OCI-M1 (cell line): ENCODE results near the gene GRIP2.

ENCODE experiments used
- DNase-seq: peaks from one replicate; lab custom pipeline; 2025; lab: John Stamatoyannopoulos, UW

The GRIP2 gene

DNA sequence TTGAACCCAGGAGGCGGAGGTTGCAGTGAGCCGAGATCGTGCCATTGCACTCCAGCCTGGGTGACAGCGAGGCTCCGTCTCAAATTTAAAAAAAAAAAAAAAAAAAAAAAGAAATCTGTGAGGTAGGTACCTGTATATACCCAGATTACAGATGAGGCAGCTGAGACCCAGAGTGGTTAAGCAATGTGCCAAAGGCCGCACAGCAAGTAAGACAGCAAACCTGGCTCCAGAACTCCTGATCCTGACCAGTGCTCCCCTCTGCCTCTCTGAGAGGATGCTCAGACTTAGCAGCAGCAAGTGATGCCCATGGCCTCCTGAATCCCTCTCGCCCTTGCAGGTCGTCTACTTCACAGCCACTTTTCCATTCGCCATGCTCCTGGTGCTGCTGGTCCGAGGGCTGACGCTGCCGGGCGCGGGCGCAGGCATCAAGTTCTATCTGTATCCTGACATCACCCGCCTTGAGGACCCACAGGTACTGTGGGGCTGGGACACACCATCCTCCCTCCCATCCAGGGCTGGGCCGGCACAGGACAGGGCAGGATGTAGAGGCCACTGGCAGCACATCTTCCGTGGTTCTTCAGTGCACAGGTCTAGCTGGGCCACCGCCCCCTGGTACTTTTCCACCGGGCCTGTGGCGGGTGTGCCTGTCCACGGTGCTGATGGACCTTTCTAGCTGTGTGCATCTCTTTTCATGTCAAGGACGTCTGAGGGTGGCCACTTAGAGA lies 73.8 kb downstream of the GRIP2 start:
- DNase-seq, result no peak

DNA sequence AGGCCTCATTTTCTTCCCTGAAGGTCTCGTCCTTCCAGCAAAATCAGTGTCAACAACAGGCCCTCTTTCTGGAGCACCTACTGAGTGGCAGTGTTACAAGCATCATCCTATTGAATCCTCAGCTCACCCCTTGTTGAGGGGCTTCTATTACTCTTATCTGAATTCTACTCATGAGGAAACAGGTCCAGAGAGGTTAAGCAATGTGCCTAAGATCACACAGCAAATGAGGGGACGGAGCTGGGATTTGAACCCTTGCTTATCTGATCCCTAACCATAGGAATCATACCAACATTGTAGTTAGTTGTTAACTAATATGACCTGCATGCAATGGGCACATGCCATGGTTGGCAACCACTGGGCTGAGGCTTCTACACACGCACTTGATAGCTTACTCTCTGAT lies 74.7 kb downstream of the GRIP2 start:
- DNase-seq, result no peak

DNA sequence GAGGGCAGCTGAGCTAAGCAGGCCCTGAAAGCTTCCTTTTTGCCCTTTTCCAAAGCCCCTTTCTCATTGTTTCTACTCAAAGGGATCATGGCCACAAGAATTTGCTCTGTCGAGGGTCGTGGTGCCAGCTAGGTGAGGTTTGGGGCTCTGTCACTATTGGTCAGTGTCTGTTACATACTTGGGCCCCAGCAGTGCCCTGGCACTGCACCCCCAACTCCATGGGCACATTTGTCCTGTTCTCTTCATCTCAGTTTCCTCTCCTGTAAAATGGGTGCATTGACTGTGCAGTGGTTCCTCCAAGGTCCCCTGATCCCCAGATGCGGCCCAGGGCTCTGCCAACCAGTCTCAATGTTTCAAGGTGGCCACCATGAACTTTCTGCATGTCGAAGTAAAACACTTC lies 75.6 kb downstream of the GRIP2 start:
- no peak for DNase-seq

DNA sequence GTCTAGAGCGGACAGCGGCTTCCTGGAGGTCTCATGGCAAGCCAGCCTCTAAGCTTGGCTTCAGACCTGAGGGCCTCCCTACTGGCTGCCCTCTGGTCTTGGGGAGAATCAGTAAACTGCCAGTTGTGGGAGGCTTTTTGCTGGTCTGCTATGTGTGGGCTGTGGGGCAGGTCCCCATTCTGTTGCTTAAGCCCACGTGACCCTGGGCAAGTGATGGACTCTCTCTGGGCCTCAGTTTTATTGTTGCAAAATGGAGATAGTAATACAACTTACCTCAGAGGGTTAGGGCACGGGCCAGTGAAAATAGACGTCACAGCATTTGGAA lies 76.0 kb downstream of the GRIP2 start:
- no peak for DNase-seq

DNA sequence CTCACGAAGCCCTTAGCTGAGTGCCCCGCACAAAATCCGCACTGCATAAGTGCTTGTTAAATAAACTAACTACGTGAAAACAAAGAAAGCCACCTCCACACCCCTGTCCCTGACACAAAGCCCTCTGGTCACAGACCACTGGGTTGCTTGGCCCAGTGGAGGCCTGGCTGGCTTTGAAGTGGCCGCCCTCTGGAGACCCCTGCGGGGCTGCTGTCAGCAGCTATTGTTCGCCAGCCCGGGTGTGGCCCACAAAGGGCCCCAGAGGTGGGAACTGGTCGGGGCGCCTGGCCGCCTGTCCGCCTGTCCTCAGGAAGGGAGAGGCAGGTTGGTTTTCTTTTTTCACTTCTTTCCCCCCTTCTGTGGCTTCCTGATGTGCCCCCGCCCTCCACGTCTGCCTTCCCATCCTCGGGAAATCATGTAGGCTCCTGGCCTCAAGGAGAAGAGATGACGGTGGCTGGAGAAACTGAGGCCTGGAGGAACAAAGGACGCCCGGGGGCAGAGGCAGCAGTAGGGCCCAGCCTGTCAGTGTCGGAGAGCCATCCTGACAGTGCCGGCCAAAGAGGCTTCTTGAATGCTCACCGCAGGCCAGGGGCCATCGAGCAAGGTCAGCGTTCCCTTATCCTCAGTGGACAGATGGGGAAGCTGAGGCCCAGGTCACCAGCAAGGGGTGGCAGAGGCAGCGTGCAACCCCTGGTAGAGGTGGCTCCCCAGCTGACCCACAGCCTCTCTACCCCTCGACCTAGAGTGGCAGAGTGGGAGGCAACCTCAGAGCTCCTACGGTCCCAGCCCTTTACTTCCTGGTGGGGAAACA lies 76.6 kb downstream of the GRIP2 start:
- DNase-seq, result no peak

DNA sequence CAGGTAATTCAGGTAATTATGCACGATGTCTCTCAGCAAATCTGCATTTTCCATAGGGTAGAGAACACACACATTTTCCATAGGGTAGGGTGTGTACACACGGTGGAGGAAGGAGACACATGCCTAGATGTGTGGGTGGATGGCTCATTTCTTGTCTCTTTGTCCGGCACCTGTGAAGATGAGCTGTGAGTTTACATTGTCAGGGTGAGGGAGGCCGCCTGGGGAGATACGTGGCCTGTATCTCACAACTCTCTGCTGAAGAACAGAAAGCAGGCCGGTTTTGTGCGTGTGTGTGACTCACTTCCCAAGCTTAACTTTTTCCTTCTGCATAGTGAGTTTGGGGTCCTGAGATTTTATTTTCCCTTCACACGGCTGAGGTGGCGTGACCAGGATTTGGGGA lies 77.4 kb downstream of the GRIP2 start:
- no peak for DNase-seq

DNA sequence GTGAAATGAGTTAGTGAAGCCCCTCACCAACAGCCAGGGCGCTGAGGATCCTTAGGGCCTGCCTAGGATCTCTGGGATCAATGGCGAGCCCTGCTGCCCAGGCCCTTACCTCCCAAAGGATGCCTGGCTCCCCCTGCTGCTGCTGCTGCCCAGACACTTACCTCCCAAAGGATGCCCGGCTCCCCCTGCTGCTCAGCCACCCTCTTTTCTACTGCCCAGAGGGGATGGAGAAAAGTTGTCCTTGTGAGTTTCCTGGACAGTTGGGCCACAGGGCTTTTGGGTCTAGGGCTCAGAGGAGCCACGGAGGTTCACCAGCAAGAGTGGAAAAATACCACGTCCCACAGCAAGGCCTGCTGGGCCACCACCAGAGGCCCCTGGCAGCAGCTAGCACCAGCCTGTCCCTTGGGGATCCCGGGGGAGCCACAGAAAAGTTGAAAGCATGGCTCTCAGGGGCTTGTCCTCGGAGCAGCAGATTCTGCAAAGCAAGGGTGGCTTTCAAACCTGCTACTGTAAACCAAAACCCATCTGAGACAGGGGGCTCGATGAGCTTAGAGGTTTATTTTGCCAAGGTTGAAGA lies 78.3 kb downstream of the GRIP2 start:
- peak; percentile 48 for DNase-seq

DNA sequence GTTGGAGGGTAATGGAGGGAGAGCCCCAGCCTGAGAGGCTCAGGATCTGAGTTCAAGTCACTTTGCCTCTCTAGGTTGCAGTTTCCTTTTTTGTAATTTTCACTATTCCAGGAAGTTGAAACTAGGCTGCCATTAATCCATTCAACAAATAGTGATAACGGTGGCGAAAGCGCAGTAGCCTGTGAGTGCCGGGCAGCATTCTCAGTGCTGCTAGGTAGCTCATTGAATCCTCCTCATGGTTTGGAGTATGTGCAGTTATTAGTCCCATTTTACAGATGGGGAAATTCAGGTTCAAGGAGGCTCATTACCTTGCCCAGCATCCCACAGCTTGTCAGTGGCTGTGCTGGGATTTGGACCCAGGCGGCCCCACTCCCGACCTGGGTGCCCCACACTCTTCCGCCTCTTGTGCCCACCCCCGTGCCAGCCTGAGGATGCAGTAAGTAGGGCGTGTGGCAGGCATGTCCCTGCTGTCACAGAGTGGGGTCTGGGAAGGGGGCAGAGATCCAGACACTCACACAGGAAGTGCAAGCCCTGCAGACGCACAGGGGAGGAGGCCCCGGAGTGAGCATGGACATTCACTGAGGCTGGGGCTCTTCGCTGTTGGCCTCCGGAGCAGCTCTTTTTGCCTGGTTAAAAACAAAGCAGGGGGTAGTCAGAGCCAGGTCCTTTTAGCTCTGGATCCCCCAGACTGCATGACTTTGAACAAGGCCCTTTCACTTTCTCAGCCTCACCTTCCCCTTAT lies 79.0 kb downstream of the GRIP2 start:
- no peak for DNase-seq

DNA sequence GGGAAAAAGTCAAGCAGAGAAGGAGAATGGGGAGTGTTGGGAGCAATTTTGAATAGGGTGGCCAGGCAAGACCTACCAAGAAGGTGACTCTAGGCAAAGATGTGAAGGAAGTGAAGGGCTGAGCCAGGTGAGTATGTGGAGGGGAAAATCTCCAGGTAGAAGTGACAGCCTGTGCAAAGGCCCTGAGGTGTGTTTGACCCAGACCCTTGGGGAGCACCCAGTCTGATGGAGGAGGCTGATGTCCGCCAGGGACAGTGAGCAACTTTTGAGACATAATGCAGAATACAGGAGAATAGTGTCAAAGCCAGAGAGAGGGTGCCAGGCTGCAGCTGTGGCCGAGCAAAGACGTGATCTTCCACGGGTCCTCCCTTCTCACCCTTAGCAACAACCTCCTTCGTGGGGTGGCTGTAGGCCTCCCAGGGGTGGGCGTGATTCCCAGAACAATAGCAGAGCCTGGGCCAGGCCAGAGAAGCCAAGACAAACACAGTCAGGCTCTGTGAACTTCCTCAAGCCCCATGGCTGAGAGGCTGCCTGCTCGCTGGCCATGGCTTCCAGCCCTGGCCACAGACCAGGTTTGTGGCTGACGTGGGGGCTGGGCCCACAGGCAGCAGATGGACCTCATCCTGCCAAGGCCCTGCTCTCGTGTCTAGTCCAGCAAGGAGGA lies 79.7 kb downstream of the GRIP2 start:
- DNase-seq, result no peak

DNA sequence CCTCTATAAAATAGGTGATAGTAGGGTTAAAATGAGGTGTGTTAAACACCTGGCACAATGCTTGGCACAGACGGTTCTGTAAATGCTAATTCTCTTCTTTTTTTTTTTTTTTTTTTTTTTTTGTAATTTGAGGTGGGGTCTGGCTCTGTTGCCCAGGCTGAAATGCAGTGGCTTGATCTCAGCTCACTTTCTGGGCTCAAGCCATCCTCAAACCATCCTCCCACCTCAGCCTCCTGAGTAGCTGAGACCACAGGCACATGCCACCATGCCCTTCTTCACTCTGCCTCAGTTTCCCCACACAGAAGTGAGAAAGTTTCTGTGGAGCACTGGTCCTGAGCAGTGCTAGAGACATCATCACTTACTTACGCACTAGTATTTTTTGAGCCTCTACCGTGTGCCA lies 80.4 kb downstream of the GRIP2 start:
- DNase-seq, result no peak

DNA sequence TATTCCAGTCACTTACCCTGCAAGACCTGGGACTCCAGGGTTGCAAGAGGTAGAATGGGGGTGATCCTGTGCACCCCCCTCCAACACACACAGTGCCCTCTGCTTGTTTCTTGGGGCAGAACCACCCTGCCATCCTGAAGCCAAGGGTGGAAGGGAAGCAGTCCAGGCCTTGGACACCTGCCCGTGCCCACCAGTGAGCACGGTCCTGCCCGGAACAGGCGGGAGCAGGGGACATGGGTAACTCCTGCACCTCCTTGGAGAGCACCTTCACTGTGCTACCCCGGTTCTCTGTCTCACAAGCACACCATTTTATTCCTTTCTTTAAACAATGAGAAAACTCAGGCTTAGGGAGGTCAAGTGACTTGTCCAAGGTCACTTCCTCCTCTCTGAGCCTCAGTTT lies 80.8 kb downstream of the GRIP2 start:
- no peak for DNase-seq

DNA sequence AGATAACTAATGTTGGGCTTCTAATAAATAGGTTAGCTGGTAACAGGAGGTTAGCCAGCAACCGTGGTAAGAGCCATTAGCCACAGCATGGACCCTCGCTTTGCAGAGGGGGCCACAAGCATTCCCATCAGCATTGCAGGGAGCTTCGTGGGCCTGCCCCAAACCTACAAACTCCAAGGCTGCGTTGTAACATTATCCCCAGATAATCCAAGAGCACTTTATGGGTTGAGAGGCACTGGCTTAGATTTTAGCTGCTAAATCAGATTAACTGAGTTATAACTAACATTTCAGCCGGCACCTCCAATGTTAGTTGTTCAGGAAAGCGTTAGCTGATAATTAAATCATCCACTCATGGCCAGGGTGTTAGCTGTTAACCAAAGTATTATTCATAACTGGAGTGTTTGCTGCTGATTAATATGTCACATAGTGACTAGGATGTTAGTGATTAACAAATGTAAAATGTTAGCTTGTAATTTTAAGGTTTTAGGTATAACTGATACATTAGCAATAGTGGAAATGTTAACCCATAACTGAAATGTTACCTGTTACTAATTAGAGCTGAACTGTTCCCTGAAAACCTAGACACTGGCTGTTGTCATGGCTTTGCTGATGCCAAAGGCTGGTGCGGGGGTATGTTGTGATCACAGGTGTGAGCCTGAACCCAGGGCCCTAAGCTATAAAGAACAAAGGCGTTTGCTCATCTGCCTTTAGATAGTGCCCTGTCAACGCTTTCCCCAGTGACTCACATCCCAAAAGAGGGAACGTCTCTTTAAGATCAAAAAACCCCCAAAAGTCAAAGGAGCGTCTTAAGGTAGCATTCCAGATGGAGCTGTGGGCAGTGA lies 81.5 kb downstream of the GRIP2 start:
- no peak for DNase-seq

DNA sequence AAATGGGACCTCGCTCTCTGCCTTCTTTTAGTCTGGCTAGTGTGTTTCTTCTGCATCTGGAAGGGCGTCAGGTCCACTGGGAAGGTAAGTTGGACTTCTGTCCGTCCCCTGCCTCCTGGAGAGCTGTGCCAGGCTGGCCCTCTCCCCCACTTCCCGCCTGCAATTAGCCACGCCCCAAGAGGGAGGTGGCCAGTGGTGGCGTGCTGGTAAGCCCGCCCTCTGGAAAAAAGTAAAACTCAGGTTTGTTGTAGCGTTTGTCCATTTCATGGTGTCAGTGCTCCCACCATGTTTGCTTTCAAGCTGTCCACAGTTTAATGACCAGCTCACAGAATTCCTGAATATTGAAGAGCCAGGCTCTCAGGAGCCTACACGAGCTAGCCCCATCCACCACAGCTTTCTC lies 82.1 kb downstream of the GRIP2 start:
- DNase-seq, result no peak

DNA sequence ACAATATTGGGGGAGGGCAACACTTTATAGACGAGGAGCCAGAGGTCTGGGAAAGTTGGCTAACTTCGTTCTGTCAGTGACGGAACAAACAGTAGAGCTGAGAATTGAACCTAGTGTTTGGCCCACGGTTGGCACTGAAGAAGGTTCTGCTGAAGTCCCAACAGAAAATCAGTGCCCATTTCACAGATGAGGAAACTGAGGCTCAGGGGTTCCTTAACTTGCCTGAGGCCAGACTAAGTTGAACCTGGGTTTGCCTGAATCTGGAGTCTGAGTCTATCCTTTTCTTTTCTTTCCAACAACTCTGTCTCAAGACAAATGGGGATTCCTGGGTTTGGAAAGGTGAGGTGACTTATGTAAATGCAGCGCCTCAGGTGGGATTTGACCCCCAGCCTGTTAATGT lies 82.7 kb downstream of the GRIP2 start:
- no peak for DNase-seq

DNA sequence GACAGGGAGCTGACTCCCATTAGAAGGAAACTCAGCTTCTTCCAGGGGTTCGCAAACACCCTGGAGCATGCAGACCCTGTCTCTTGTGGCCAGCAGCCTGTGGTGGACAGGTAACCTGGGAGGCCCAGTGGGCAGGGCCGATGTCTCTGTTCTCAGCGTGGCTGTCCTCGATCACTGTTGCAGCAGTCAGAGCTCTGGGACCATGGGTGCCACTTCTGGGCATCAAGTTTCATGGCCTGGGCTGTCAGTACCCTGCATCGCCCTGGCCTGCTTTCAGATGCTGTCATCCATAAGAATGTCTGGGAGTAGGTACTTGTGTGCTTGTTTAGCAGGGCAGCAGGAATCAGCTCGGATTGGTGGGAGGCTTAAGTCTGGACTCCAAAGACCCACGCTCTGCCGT lies 83.3 kb downstream of the GRIP2 start:
- DNase-seq, result no peak

DNA sequence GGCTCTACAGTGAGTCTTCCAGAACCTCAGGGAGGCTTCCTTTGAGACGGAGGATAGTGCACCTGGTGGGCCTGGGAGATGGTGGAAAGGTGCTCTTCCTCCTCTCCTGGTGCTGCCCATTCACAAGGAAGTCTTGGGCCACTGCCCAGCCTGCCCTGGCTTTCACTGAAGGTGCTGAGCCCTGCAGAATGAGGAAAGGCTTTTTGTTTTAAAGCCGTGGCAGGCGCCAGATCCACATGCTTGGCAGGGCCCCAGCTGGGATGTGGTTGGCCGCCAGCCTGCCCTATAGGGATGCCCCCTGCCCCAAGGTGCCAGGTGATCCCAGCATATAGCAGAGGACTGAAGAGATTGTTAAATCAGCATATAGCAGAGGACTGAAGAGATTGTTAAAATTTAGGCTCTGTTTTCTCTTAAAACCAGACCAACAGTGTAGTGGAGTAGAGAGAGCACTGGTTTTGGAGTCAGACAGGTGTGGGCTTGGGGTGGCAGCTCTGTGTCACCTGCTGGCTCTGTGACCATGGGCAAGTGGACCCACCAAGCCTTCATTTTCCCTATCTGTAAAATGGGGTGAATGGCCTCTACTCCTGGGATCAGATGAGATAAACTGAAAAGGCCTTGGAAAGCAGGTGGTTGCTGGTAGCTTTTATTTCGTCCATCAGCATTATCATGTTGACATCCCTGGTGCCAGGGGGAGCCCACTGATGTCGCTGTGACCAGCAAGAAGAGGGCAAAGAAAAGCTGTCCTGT lies 84.4 kb downstream of the GRIP2 start:
- DNase-seq, result no peak

DNA sequence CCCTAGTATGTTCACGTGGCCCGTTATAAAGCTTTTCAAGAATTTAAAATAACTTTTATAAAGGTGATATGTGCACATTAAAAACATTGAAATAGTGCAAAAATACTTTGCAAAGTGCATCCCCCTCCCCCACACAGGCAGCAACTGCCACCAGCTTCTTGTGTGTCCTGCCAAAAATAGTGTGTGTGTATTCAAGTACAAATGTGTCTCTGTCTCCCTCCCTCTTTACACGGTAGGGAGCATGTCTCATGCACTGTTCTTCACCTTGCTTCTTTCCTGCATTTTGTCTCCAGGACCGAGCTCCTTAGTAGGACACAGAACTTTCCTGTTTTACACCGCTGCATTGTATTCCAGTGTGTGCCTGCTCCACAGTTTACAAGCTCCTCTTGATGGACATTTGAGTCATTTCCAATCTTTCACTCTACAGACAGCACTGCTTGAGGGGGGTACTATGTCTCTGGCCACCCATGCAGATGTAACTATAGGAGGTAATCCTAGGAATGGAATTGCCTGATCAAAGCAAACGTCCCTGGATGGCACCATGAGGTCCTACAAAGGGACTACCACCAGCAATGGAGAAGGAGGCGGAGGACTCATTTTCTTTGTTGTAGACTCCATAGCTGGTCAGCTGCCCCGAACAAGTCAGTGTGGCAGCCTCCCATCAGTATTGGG lies 85.4 kb downstream of the GRIP2 start:
- no peak for DNase-seq

DNA sequence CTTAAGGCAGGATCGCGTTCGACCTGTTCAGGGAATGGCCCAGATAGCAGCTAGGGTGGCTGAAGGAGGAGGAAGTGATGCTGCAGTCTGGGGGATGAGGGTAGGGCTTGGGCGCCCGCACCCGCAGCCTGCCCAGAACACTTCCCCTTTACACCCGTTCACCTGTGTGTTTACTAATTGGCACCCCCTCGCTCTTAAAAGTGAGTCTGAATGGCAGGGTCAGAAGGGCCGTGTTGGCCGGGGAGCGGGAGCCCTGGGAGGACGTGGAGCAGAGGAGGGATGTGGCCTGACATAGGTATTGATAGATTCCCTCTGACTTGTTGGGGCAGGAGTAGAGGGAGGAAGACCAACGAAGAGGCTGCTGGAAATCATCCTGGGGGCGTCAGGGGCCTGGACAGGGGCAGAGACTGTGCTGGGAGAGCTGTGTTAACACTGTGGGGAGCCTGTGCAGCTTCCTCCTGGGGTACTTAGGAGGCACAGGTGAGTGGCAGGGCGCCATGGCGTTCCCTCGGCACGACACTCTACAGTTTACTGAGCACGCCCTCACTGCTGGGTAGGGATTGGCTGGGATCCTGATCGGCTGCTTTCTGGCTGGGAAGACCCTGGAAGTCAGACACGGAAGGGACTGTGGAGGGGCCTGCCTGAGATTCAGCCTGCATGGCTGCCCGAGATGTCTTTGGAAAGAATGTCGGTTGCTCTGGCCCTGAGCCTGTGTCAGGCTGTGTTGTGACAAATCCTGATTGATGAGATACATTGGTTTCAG lies 86.1 kb downstream of the GRIP2 start:
- no peak for DNase-seq
